GM18505 (cell line): ENCODE data around the gene ZNF407.

Source experiments
- ATAC-seq: cut with Tn5 transposase; IDR thresholded peaks from one replicate; pipeline ENCODE4 v1.9.1; 2021; ENCODE audit not compliant: unreplicated experiment
- POLR2A ChIP-seq: IDR thresholded peaks from 4 replicates; pipeline ENCODE4 v1.6.1; 2011; ENCODE audit warnings: borderline replicate concordance; ENCODE audit not compliant: insufficient read depth, insufficient read length; ENCODE audit errors: extremely low read depth

ZNF407 gene

DNA sequence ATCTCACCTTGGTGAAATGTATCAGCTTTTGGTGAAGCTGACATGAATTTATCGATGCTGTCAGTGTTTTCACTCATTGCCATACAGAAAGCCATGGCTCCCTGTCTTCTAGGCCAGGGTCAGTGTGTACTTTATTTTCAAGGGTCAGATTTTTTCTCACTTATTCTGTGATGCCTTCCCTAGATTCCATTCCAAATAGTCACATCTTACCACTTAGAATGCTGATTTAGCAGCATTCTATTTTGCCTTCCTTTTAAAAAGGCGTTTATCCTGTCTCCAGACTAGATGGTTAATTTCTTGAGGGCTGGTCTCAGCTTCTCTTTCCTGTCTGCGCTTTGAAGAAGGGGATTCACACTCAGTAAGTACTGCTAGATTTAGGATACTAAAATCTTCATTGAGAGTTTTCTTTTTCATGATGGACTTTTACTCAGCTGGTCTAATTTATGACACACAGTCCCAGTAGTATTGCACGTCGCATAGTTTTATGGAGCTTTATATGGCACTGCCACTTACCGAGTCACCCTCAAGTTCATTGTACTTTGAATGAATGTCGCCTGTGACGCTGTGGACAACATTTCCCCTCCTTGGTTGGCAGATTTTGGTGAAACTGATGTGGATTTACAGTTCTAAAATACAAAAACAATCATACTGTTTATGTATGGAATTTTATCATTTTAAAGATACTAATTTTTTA is 194.0 kb downstream of the ZNF407 start:
- no peak for TF ChIP-seq POLR2A
- ATAC-seq: no peak

DNA sequence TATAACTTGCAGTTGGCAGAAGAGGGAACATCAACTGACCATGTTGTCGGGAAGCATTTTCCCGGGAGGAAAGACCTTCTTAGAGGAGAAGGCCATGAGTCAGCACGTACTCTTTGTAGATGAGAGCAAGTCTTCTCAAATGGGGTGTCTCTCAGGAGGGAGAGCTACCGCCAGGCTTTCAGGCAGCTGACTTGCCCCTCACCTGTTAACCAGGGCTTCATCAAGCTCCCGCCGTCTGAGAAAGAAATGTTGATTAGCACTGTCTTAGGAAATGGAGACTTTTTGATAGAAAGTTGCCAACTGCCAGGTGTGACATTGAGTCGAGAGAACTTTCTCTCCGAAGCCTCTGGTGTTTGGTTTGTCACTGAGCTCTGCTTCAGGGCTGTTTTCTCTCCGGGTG is 196.1 kb downstream of the ZNF407 start:
- TF ChIP-seq POLR2A: no peak
- no peak for ATAC-seq

DNA sequence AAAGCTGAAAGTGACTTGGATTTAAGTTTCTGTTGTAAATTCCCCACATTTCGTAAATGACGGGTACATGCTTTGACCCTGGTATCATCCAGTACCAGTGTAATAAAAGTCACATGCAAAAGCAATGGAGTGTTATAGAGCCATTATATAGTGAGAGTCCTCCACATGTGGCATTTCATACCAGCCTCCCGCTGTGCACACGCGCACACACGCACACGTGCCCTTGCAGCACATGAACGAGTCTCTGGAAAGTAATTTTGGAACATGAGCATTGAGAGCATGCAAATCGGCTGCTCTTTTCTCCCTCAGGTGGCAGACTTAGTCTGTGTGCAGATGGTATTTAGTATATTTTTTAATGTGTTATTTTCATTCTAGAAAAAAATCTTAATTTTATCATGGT is 198.1 kb downstream of the ZNF407 start:
- ATAC-seq: no peak
- no peak for TF ChIP-seq POLR2A

DNA sequence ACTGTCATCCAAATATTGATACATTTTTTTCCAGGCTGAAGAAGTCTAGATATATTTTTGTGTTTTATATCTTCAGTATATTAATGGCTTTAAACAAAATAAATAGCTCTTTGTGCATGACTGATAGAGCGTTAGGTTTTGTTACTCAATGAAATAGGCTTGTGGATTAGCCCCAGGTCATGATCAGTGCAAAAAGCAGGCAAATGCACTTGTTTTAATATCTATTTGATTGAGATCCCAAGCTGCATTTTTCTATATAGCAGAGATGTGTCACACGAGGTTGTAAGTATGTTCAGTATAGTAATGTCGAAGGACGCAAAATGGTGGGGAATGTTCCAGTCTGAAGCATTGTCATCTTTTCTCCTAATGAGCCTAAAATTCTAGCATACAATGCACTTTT is 198.5 kb downstream of the ZNF407 start:
- TF ChIP-seq POLR2A: no peak
- ATAC-seq: no peak

DNA sequence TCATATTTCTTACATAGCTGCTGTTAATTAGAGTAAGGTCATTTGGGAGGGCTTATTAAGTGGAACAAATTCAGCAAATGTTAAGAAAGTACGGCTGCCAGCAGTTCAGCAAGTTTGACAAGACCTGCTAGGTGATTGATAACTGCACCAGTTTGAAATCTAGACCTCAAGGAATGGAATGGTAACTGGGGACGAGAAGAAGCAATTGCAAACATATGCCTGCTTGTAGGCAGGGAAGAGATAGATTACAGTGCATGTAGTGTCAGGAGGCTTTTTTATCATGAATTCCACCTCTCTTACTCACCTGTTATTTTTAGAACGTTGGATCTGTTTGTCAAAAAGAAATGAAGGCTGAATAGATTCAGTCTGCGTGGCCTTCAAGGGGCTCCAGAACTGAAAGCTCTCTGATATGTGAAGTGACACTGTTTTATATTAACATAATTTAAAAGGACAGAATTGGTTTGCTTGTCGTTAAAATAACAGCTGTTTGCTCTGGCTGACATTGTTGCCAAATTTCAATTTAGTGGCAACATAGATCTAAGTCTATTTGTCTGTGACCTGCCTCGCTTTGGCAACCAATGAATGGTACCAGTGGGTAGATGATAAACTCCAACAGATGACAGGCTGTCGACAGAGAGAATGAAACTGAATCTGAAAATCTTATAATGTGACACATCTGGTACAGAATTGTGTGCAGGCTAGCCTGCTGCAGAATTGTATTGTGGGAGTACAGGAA is 199.3 kb downstream of the ZNF407 start:
- TF ChIP-seq POLR2A: no peak
- ATAC-seq: peak; percentile 96

DNA sequence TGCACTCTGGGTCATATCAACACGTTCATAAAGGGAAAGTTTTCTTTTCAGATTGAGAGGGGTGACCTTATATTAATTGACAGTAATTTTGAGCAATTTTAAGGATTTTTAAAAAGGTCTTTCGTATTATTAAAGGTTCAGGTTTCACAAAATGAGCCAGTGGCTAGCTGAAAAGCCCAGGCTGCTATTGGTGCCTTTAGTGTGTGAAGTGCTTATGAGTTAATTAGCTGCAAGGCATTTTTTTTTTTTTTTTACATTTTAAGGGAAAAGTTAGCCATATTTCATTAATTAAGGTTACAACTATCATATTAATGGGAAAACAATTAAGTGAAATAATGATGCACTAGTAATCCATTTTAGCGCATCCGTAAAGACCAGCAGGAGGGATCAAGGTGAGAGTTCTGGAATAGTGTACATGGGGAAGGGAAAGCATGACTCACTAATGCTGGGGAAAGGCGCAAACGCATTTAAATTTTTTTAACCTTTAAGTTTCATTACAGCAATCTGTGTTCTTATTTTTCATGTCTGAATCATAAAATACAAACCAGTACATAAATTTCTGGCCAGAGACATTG is 200.0 kb downstream of the ZNF407 start:
- TF ChIP-seq POLR2A: no peak

DNA sequence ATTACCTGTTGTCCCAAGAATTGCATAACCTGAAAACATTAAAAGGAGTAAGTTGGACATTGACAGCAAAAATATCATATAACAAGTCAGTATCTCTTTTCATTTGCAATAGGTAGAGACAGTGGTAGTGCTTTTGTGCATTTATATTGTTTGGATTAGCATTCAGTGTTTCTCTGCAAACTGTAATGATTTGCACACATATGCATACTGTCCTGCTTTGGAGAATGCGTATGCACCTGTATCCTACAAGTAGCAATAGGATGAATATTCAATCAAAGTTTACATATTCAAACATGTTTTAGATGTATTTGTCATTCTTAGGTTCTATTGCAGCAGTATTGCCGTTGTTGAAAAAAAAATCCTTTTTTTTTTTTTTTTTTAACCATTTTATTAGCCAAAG is 201.9 kb downstream of the ZNF407 start:
- ATAC-seq: no peak

More for the DNA sequence above, 200.0 kb downstream of the ZNF407 start:
- peak; percentile 27 for ATAC-seq

DNA sequence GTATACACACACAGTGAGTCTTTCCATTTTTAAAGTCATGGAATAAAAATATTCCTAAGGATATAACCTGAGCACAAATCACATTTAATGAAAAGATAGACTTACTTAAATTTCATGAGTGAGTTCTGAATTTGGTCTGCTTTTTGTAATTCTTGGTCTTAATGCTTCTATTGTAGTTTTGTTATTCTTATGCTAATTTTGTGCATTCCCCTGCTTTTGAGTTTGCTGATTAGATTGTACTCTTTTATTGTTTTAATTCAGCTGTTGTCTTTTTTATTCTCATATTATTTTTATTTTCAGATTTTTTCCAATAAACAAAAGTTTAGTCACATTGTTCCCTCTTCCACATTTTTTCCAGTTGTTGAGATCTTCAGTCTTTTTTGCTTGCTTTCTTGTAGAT is 202.4 kb downstream of the ZNF407 start:
- no peak for ATAC-seq
- TF ChIP-seq POLR2A: no peak

More for the DNA sequence above, 201.9 kb downstream of the ZNF407 start:
- TF ChIP-seq POLR2A: no peak

DNA sequence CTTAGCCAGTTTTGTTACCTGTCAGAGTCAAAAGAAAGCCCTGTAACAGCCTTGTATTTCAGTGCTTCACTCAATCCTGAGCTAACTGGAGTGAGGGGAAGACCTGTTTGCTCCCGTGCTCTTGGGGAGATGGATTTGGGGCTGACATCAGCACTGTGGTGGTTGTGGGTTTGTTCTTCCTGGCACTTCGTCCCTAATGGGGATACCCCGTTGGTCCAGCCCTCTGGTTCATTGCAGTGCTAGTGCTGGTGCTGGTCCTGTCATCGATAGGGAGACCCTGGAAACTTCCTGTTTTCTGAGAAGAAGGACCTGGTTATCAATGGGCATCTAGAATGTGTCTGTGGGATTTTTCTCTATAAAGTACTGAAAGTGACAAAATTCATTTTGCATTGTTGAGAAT is 205.4 kb downstream of the ZNF407 start:
- no peak for TF ChIP-seq POLR2A
- ATAC-seq: no peak

DNA sequence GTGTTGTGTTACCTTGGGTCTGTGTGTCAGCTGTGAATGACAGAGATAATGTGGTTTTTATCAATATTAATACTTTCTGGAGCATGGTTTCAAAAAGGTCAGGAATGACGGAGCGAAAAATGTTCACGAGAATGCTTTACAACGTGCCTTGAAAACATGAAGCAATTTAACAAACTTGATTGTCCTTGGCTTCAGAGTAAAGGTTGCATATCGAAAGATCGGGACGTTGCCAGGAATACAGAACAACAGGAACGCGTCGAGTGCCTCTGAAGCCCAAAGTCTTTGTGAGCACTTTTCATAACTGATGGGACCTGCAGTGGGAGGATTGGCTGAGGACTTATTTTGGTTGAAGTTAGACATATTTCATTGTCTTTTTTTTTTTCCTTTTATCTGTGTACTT is 206.1 kb downstream of the ZNF407 start:
- ATAC-seq: no peak

DNA sequence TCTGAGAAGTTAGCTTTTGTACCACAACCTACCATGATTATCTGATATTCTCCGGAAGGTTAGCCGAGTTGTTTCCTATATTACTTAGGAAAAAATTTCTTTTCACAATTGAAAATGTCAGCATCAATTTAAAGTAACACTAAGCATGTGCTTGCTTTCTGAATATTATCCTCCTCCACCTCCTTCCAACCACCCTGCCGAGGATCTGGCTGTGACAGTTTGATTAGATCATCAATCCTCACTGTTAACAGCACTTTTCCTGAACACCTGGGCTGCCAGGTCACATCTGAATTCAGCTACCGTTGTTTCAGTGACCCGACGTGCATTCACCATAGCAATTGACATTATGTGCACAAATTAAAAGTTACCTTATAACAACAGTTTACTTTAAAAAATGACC is 207.0 kb downstream of the ZNF407 start:
- TF ChIP-seq POLR2A: no peak
- no peak for ATAC-seq

More for the DNA sequence above, 206.1 kb downstream of the ZNF407 start:
- no peak for TF ChIP-seq POLR2A

DNA sequence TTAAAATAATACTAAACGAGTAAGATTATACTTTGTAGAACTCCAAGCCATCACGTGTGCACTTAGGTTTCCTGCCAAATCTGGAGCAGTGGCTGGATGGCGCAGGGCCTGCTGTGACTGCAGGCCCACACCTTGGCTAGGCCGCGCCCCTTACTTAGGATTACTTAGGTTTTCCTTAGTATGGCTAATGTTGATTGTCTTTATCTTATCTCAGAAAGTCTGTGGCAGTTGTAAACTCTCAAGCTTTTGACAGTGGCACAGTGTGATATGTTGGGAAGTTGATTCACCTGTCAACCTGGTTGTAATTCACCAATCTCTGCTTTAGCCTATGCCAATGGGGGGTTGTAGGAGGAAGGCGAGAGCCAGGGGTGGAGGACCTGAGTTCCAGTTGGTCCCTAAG is 208.4 kb downstream of the ZNF407 start:
- no peak for ATAC-seq
- no peak for TF ChIP-seq POLR2A

DNA sequence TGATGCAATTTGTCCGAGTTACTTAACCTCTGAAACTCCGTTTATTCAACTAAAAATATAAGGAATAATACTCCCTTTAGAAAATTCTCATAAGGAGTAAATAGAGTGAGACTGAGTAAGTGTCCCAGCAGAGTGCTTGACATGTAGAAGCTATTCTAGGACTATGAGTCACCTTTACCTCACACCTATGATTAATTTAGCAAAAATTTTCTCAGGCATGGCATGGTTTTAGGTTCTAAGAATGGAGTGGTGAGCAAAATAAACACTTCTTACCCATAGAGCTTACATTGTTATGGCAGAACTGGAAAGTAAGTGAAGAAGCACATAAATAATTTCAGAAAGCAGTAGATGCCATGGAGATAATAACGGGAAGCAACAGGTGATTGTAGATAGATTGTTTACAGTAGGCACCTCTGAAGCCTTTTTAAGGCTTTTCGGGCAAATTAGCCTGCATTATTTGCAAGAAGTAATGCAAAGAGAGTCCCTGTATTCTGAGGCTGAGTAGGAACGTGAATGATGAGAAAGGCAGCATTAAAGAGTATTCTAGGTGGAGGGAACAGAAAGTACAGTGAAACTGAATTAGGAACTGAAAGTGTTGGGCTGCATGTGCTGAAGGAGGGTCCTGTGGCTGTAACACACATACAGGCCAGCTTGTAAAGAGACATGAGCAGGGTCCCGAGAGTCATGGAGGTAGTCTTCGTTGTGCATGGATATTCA is 209.2 kb downstream of the ZNF407 start:
- no peak for TF ChIP-seq POLR2A
- ATAC-seq: peak; percentile 98
